ENCODE data around the gene NR1I2. TPM values are rescaled to one million over a fixed set of nuclear protein-coding genes. Genes with fewer than 3 reads are reported as not detected.

The NR1I2 gene
- total and polyA plus RNA-seq, 2 donors from 2014 or later, result 0.38 to 0.41 TPM

DNA sequence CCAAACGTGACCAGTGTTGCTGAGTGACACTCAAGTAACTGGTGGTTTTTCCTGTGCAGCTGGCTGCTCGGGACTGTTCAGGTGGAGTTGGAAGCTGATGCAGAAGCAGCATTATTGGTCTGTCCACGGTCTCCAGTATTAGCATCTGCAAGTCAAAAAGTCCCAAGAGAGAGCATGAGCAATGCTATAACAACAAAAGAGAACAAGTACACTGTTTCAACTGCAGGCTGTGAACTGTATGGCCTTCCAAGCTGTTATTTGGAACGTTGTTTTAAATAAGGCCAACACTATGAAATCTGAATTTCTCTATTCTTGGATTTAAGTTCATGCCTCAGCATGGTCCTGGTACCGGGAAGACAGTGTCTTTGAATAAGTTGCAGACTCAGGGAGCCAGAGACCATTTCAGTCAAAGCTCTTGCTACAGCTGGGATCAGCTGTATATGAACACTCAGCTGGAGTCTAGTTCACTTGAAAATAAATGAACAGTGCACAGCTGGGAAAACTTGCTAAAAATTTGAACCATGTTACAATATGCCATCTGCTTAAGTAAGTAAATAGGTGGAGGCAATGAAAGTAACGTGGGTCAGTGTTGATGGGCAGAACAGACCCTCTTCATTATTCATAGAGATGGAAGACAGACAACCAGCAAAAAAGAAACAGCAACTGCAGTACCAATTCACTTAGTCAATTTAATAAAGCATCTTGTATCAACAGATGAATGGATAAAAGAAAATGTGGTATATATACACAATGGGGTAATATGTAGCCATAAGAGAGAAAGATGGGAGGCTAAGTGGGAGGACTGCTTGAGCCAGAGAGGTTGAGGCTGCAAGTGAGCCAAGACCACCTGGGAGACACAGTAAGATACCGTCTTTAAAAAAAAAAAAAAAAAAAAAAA, 45.1 kb downstream of the NR1I2 start:
- Histone ChIP-seq H3K27ac (ENCODE audit: low read depth in 2 of 2, low read length in 2 of 2) (no peak overlapping the region), H3K9me3 (ENCODE audit: control insufficient read depth in 2 of 3, insufficient read depth in 1 of 3, low read length in 3 of 3) (no peaks in the 10 kb centered on the region), H3K36me3 (ENCODE audit: control insufficient read depth in 2 of 3, insufficient read depth in 3 of 3, low read length in 3 of 3) (peaks cover 0 to 13% (median 3%) of the 10 kb centered on the region in 3 donors), H3K4me3 (ENCODE audit: low read length in 3 of 3) (no peak overlapping the region), H3K4me1 (ENCODE audit: control insufficient read depth in 2 of 3, insufficient read depth in 2 of 3, low read depth in 1 of 3, low read length in 3 of 3) (no peaks in the 10 kb centered on the region), H3K27me3 (ENCODE audit: control insufficient read depth, insufficient read depth, low read length) (no peaks in the 10 kb centered on the region), H3K9ac (ENCODE audit: low read length in 3 of 3) (no peak overlapping the region)
- DNase-seq, result peak in 1 of 5 donors; percentile 21
- intact Hi-C loops (cut with DNase I), result no loop called here
- TF ChIP-seq, protein P1, sequence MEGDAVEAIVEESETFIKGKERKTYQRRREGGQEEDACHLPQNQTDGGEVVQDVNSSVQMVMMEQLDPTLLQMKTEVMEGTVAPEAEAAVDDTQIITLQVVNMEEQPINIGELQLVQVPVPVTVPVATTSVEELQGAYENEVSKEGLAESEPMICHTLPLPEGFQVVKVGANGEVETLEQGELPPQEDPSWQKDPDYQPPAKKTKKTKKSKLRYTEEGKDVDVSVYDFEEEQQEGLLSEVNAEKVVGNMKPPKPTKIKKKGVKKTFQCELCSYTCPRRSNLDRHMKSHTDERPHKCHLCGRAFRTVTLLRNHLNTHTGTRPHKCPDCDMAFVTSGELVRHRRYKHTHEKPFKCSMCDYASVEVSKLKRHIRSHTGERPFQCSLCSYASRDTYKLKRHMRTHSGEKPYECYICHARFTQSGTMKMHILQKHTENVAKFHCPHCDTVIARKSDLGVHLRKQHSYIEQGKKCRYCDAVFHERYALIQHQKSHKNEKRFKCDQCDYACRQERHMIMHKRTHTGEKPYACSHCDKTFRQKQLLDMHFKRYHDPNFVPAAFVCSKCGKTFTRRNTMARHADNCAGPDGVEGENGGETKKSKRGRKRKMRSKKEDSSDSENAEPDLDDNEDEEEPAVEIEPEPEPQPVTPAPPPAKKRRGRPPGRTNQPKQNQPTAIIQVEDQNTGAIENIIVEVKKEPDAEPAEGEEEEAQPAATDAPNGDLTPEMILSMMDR (IDR thresholded peaks at IDR 0.05; ENCODE audit: borderline replicate concordance, extremely low read depth, insufficient read depth), result no peak
- FAIRE-seq, result no peak

DNA sequence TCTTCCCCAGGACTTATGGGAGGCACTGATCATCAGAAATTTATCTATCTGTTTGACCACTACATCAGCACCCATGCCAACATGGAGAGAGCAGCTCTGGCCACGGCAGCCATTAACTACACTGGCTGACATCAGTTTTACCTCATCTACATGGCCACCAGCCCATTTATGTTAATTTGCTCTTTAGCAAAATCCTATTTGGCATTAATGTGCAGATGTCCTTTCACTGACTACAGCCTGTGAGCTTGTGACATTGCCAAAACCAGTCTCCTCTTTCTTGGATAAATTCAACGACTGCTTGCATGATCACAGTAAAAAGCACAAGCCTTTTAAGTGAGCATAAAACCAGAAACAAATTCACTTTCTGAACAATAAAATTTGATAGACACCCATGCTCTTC, 47.5 kb downstream of the NR1I2 start:
- Histone ChIP-seq H3K27ac (ENCODE audit: low read depth in 2 of 2, low read length in 2 of 2) (no peak overlapping the region), H3K36me3 (ENCODE audit: control insufficient read depth in 2 of 3, insufficient read depth in 3 of 3, low read length in 3 of 3) (peaks cover 0 to 13% (median 3%) of the 10 kb centered on the region in 3 donors), H3K4me3 (ENCODE audit: low read length in 3 of 3) (no peak overlapping the region), H3K9ac (ENCODE audit: low read length in 3 of 3) (no peak overlapping the region), H3K4me1 (ENCODE audit: control insufficient read depth in 2 of 3, insufficient read depth in 2 of 3, low read depth in 1 of 3, low read length in 3 of 3) (no peaks in the 10 kb centered on the region), H3K9me3 (ENCODE audit: control insufficient read depth in 2 of 3, insufficient read depth in 1 of 3, low read length in 3 of 3) (no peaks in the 10 kb centered on the region), H3K27me3 (ENCODE audit: control insufficient read depth, insufficient read depth, low read length) (no peaks in the 10 kb centered on the region)
- no peak for FAIRE-seq
- TF ChIP-seq, protein P1 (IDR thresholded peaks at IDR 0.05; ENCODE audit: borderline replicate concordance, extremely low read depth, insufficient read depth), result no peak
- DNase-seq, result no peak
- intact Hi-C loops (cut with DNase I), result no loop called here

DNA sequence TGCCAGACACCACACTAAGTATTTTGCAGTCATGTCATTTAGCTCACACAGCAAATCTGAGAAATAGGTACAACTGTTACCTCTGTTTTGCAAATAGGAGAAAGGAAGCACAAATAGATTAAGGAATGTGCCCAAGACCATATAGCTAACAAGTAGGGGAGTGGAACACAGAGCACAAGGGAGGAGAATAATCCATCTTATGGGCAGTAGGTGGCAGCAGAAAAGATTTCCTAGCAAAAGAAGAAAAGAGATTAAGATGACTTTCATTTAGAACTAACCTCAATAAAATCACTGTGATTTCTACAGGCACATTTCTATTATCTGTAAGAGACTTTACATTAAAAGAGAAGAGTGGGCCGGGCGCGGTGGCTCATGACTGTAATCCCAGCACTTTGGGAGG, 49.1 kb downstream of the NR1I2 start:
- peaks cover 0 to 2% (median 0%) of the 10 kb centered on the region in 3 donors for H3K36me3 ChIP-seq (ENCODE audit: control insufficient read depth in 2 of 3, insufficient read depth in 3 of 3, low read length in 3 of 3)
- intact Hi-C loops (cut with DNase I), result no loop called here
- no peak overlapping the region for H3K27ac ChIP-seq (ENCODE audit: low read depth in 2 of 2, low read length in 2 of 2)
- FAIRE-seq (no peak), DNase-seq (no peak)
- H3K9ac ChIP-seq (ENCODE audit: low read length in 3 of 3), result no peak overlapping the region
- H3K27me3 ChIP-seq (ENCODE audit: control insufficient read depth, insufficient read depth, low read length), result no peaks in the 10 kb centered on the region
- H3K9me3 ChIP-seq (ENCODE audit: control insufficient read depth in 2 of 3, insufficient read depth in 1 of 3, low read length in 3 of 3), result no peaks in the 10 kb centered on the region
- H3K4me3 ChIP-seq (ENCODE audit: low read length in 3 of 3), result no peak overlapping the region
- H3K4me1 ChIP-seq (ENCODE audit: control insufficient read depth in 2 of 3, insufficient read depth in 2 of 3, low read depth in 1 of 3, low read length in 3 of 3), result no peaks in the 10 kb centered on the region
- TF ChIP-seq, protein P1 (IDR thresholded peaks at IDR 0.05; ENCODE audit: borderline replicate concordance, extremely low read depth, insufficient read depth), result no peak
